ENCODE measurements around the gene CRK.

Gene CRK

GRCh38 chr17:1471490-1471889 is 15.5 kb upstream of the CRK start:
- H3K4me3 ChIP-seq (ENCODE audit: low read depth, low read length): no peak overlapping the region
- DNase-seq (ENCODE audit: low read depth): no peak
- TF ChIP-seq CTCF (conservative IDR thresholded peaks at IDR 0.05; ENCODE audit: low read depth, low read length): no peak

- TF ChIP-seq CTCF (conservative IDR thresholded peaks at IDR 0.05; ENCODE audit: low read depth, low read length): no peak
- H3K4me3 ChIP-seq (ENCODE audit: low read depth, low read length): no peak overlapping the region
- DNase-seq (ENCODE audit: low read depth): no peak
Observed at GRCh38 chr17:1470755-1471462, 14.9 kb upstream of the CRK start.

DNA sequence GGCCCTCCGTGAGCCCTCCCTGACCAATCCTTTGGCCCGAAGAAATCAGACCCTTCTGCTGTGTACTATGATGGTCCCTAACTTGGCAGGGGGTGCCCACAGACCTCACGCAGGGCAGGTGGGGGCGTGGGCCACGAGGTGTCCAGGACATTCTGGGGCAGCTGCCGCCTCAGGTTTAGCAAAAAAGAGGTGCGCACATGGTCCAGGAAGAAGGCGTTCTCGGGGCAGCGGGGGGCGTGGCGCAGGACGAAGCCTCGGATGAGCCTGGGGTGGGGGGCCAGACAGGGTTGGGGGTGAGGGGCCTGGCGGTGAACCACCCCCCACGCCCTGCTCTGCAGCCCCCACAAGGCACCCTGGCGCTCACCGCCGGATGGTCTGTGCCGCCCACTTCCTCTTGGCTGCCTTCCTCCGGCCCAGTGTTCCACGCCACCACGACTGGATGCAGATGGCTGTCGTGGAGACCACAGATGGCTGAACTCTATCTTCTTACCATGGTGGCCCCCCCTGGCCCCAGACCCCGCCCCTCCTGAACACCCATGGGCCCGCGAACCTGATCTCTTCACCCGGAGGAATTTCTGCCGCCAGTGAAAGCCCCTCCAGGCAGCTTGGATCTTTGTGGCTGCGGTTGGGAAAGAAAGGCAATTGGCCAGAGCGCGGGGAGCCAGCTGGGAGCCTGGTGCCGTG is 14.2 kb upstream of the CRK start:
- H3K4me3 ChIP-seq (ENCODE audit: low read depth, low read length): no peak overlapping the region
- TF ChIP-seq CTCF (conservative IDR thresholded peaks at IDR 0.05; ENCODE audit: low read depth, low read length): no peak
- DNase-seq (ENCODE audit: low read depth): no peak

- DNase-seq (ENCODE audit: low read depth): no peak
- no peak for TF ChIP-seq CTCF (conservative IDR thresholded peaks at IDR 0.05; ENCODE audit: low read depth, low read length)
- no peak overlapping the region for H3K4me3 ChIP-seq (ENCODE audit: low read depth, low read length)
Observed at GRCh38 chr17:1469231-1469852, 13.3 kb upstream of the CRK start.

DNA sequence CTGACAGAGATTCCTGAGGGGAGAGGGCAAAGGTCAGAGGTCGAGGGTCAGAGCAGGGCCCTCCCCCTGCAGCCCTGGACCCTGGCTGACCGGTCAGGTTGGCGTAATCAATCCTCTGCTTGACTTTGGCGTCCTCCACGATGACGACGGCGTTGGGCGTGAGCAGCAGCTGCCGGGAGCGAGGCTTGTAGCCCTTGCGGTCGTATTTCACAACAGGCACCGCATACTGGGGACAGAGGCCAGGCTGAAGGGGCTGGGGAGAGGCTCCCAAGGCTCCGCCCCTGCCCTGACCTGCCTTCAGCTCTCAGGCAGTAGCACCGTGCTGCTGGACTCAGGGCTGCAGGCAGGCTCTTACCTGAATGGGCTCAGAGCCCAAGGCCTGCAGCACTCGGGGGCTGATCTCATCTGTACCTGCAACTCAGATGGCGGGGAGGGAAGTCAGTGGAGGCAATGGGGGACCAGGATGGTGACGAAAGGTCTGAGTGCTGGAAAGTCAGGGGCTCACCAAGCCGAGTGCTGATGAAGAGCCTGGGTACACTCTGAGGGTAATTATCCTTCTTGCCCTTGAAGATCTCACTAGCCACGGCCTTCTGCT is 12.0 kb upstream of the CRK start:
- no peak overlapping the region for H3K4me3 ChIP-seq (ENCODE audit: low read depth, low read length)
- peak; percentile 78 for DNase-seq (ENCODE audit: low read depth)
- no peak for TF ChIP-seq CTCF (conservative IDR thresholded peaks at IDR 0.05; ENCODE audit: low read depth, low read length)

DNA sequence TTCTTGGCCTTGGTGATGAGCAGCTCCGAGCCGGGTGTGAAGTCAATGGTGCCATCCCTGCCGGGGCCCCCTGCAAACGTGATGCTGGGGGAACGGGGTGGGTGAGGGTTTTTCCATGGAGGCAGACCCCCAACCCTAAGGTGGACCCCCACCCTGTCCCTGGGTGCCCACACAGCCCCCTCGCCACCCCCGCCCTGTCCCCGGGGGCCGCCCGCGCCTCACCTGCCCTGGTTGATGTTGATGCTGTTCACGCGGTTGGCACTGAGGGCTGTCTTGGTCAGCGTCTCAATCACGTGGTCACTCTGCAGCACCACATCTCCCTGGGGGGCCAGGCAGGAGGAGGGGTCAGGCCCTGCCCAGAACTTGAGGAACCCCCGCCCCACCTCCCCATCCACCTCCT is 11.2 kb upstream of the CRK start:
- no peak overlapping the region for H3K4me3 ChIP-seq (ENCODE audit: low read depth, low read length)
- no peak for TF ChIP-seq CTCF (conservative IDR thresholded peaks at IDR 0.05; ENCODE audit: low read depth, low read length)
- no peak for DNase-seq (ENCODE audit: low read depth)

Measured in choroid plexus epithelial cell (primary cell).